Breast epithelium (tissue), 3 donors: ENCODE data around the gene FANCC.

Source experiments
- POLR2AphosphoS5 ChIP-seq, 3 donors: sonication (generic); formaldehyde crosslinking; IDR thresholded peaks; one replicate each; pipeline ENCODE4 v1.6.1; 2017; ENCODE audit warnings: antibody characterized with exemption in 3 of 3
- TF ChIP-seq, protein P1 (sequence below), 3 donors: fragments of 450-650 bp; IDR thresholded peaks; one replicate each; pipeline ENCODE4 v1.5.1; 2016 to 2017; ENCODE audit warnings: antibody characterized with exemption in 3 of 3, mild to moderate bottlenecking in 3 of 3, moderate library complexity in 3 of 3

DNA sequence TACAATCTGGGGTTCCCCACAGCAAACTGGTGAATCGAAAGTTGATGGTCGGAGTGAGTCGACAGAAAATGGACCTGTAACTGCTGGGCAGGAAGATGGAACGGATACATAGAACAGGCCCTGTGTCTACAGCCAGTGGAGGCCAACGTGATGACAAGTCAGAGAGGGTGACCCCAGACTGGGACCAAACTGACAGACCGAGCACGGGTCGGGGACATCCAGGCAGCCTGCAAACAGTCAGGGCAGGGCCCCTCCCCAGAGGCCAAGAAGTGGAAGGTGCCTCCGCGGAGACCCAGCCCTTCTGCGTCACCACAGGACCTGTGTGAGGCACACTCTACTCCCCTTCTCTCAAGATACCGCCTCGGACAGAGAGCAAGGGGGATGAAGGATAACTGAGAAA, 25.1 kb upstream of the FANCC start:
- TF ChIP-seq, protein P1, sequence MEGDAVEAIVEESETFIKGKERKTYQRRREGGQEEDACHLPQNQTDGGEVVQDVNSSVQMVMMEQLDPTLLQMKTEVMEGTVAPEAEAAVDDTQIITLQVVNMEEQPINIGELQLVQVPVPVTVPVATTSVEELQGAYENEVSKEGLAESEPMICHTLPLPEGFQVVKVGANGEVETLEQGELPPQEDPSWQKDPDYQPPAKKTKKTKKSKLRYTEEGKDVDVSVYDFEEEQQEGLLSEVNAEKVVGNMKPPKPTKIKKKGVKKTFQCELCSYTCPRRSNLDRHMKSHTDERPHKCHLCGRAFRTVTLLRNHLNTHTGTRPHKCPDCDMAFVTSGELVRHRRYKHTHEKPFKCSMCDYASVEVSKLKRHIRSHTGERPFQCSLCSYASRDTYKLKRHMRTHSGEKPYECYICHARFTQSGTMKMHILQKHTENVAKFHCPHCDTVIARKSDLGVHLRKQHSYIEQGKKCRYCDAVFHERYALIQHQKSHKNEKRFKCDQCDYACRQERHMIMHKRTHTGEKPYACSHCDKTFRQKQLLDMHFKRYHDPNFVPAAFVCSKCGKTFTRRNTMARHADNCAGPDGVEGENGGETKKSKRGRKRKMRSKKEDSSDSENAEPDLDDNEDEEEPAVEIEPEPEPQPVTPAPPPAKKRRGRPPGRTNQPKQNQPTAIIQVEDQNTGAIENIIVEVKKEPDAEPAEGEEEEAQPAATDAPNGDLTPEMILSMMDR (IDR thresholded peaks at IDR 0.05), result no peak
- no peak for TF ChIP-seq POLR2AphosphoS5 (IDR thresholded peaks at IDR 0.05)
